HG03439 (cell line): ENCODE data around the gene PTPRM.

Experiments used
- ATAC-seq: cut with Tn5 transposase; IDR thresholded peaks from one replicate; pipeline ENCODE4 v1.9.1; 2021; ENCODE audit warnings: mild to moderate bottlenecking, moderate library complexity; ENCODE audit not compliant: unreplicated experiment

The PTPRM gene

GRCh38 chr18:7840411-7840810 is 273.3 kb downstream of the PTPRM start:
- ATAC-seq = no peak

- ATAC-seq = no peak
Observed at GRCh38 chr18:7844017-7844416, 276.9 kb downstream of the PTPRM start.

GRCh38 chr18:7844418-7844817 is 277.3 kb downstream of the PTPRM start:
- no peak for ATAC-seq

GRCh38 chr18:7846335-7846734 is 279.2 kb downstream of the PTPRM start:
- ATAC-seq = no peak

- ATAC-seq = no peak
Observed at GRCh38 chr18:7847357-7848053, 280.4 kb downstream of the PTPRM start.

- no peak for ATAC-seq
Observed at GRCh38 chr18:7848054-7848412, 280.9 kb downstream of the PTPRM start.

GRCh38 chr18:7850446-7850845 is 283.3 kb downstream of the PTPRM start:
- ATAC-seq = no peak

GRCh38 chr18:7855028-7855427 is 287.9 kb downstream of the PTPRM start:
- ATAC-seq = no peak

GRCh38 chr18:7855671-7856070 is 288.6 kb downstream of the PTPRM start:
- ATAC-seq = no peak

GRCh38 chr18:7856116-7856515 is 289.0 kb downstream of the PTPRM start:
- no peak for ATAC-seq

- no peak for ATAC-seq
Observed at GRCh38 chr18:7856733-7857132, 289.6 kb downstream of the PTPRM start.

GRCh38 chr18:7857562-7857961 is 290.4 kb downstream of the PTPRM start:
- ATAC-seq = no peak

GRCh38 chr18:7859122-7859521 is 292.0 kb downstream of the PTPRM start:
- ATAC-seq = no peak

- ATAC-seq = no peak
Observed at GRCh38 chr18:7870266-7870665, 303.1 kb downstream of the PTPRM start.

GRCh38 chr18:7870855-7871254 is 303.7 kb downstream of the PTPRM start:
- no peak for ATAC-seq

- no peak for ATAC-seq
Observed at GRCh38 chr18:7871560-7872456, 304.7 kb downstream of the PTPRM start.

- ATAC-seq = no peak
Observed at GRCh38 chr18:7872569-7872968, 305.5 kb downstream of the PTPRM start.

GRCh38 chr18:7873316-7873715 is 306.2 kb downstream of the PTPRM start:
- no peak for ATAC-seq

GRCh38 chr18:7876354-7877104 is 309.4 kb downstream of the PTPRM start:
- ATAC-seq = no peak

GRCh38 chr18:7877609-7878008 is 310.5 kb downstream of the PTPRM start:
- no peak for ATAC-seq
